Neural cell (in vitro differentiated cells): ENCODE data around the gene SLC41A3.

ENCODE experiments used
- EP300 ChIP-seq: fragments of 450-650 bp; conservative IDR thresholded peaks from 2 replicates; pipeline ENCODE4 v1.6.1; 2014; ENCODE audit warnings: antibody characterized with exemption, mild to moderate bottlenecking, moderate library complexity; ENCODE audit not compliant: poor library complexity, severe bottlenecking
- EZH2 ChIP-seq: fragments of 200-600, 300-800 bp; shearing (Covaris generic), sonication (generic); IDR thresholded peaks from 2 replicates; pipeline ENCODE4 v1.6.1; 2014; ENCODE audit warnings: antibody characterized with exemption, low read length, borderline replicate concordance, mild to moderate bottlenecking; ENCODE audit not compliant: insufficient read depth, poor library complexity, severe bottlenecking
- TF ChIP-seq, protein P1 (sequence below): fragments of 450-650 bp; IDR thresholded peaks from 2 replicates; pipeline ENCODE4 v1.5.1; 2014; ENCODE audit warnings: antibody characterized with exemption, mild to moderate bottlenecking, moderate library complexity; ENCODE audit not compliant: poor library complexity, severe bottlenecking

DNA sequence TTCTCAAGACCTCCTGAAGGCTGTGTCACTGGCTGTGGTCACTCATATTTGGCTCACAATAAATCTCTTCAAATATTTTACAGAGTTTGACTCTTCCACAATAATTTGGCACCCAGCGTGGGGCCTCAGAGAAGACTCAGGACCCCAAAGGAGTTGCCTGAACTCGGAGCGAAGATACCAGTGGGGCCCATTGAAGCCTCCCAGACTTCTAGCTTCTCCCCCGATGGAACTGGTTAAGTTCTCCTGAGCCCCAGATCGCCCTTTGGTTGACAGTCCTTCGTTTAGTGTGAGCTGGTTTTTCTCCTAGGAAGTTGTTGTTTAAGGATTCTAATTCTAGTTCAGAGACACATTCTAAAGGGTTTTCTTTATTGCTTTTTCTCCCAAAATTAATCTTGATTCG, 1.4 kb upstream of the SLC41A3 start:
- TF ChIP-seq, protein P1, sequence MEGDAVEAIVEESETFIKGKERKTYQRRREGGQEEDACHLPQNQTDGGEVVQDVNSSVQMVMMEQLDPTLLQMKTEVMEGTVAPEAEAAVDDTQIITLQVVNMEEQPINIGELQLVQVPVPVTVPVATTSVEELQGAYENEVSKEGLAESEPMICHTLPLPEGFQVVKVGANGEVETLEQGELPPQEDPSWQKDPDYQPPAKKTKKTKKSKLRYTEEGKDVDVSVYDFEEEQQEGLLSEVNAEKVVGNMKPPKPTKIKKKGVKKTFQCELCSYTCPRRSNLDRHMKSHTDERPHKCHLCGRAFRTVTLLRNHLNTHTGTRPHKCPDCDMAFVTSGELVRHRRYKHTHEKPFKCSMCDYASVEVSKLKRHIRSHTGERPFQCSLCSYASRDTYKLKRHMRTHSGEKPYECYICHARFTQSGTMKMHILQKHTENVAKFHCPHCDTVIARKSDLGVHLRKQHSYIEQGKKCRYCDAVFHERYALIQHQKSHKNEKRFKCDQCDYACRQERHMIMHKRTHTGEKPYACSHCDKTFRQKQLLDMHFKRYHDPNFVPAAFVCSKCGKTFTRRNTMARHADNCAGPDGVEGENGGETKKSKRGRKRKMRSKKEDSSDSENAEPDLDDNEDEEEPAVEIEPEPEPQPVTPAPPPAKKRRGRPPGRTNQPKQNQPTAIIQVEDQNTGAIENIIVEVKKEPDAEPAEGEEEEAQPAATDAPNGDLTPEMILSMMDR, result no peak
- no peak for TF ChIP-seq EP300
- TF ChIP-seq EZH2, result no peak
